ENCODE data around the gene DNER. TPM values are rescaled to one million over a fixed set of nuclear protein-coding genes. Genes with fewer than 3 reads are reported as not detected.

Gene DNER
- total RNA-seq, 2 donors from 2014 or later, result 0.11 to 0.18 TPM

DNA sequence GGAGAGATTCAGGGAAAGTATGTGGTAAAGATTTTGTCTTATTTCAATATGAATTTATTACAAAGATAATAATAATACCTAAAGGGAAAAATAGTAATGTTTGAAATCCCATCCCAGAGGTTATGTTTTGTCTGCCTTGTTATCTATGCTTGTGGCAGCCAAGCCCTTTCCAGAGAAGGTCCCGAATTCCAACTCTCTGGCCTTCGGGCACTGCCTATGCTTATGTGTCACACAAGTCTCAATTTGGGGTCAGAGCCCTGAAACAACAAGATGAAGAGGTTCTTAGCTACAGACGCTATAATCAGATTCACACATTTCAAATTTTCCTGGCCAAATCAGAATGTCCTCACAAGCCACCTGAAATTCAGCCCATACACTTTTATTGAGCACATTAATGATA is 59.9 kb downstream of the DNER start:
- no peak overlapping the region for H3K4me3 ChIP-seq (ENCODE audit: low read length)
- H3K4me1 Mint-ChIP-seq, result no peaks in the 10 kb centered on the region
- H3K9ac ChIP-seq (ENCODE audit: extremely low read depth, low read length, poor library complexity, severe bottlenecking), result no peak overlapping the region
- 91 to 100% methylated on average over 3 of the region's 3 CpGs for WGBS, 2 experiments (ENCODE audit: insufficient coverage in 1 of 2, insufficient read length in 1 of 2)
- no peaks in the 10 kb centered on the region for H3K36me3 ChIP-seq (ENCODE audit: control insufficient read depth, insufficient read depth, low read length)
- TF ChIP-seq, protein P1, sequence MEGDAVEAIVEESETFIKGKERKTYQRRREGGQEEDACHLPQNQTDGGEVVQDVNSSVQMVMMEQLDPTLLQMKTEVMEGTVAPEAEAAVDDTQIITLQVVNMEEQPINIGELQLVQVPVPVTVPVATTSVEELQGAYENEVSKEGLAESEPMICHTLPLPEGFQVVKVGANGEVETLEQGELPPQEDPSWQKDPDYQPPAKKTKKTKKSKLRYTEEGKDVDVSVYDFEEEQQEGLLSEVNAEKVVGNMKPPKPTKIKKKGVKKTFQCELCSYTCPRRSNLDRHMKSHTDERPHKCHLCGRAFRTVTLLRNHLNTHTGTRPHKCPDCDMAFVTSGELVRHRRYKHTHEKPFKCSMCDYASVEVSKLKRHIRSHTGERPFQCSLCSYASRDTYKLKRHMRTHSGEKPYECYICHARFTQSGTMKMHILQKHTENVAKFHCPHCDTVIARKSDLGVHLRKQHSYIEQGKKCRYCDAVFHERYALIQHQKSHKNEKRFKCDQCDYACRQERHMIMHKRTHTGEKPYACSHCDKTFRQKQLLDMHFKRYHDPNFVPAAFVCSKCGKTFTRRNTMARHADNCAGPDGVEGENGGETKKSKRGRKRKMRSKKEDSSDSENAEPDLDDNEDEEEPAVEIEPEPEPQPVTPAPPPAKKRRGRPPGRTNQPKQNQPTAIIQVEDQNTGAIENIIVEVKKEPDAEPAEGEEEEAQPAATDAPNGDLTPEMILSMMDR (conservative IDR thresholded peaks at IDR 0.05), result no peak
- no peaks in the 10 kb centered on the region for H3K4me1 ChIP-seq (ENCODE audit: control insufficient read depth, insufficient read depth, low read length)
- H3K27me3 ChIP-seq (ENCODE audit: control insufficient read depth, insufficient read depth, low read length, poor library complexity, severe bottlenecking), result no peaks in the 10 kb centered on the region
- H3K9me3 Mint-ChIP-seq, result no peaks in the 10 kb centered on the region
- DNase-seq, result no peak
- H3K27me3 Mint-ChIP-seq (ENCODE audit: insufficient read depth), result no peaks in the 10 kb centered on the region
- H3K9me3 ChIP-seq (ENCODE audit: control insufficient read depth, low read length), result no peaks in the 10 kb centered on the region
- H3K27ac ChIP-seq (ENCODE audit: low read depth, low read length), result no peak overlapping the region
- H3K27ac Mint-ChIP-seq, result no peak overlapping the region
- no peaks in the 10 kb centered on the region for H3K36me3 Mint-ChIP-seq (ENCODE audit: low read depth)
- H3K4me3 Mint-ChIP-seq, result no peak overlapping the region

DNA sequence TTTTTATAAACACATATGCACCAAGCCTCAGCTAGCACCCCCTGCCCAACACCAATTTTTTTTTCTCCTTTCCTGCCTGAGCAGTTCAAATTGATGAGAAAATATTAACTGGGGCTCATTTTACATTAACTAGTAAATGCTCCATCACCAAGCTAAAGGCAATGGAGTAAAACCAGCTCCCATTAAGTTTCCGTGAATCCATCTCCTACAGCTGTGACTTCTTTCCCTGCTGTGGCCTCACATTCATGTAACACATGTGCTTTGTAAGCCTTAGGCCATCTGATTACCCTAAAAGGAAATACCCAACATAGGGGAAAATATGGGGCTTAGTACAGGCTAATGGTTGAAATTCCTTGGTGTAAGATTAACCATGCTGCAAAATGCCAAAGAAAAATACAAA is 60.8 kb downstream of the DNER start:
- no peak overlapping the region for H3K4me3 ChIP-seq (ENCODE audit: low read length)
- no peak overlapping the region for H3K27ac ChIP-seq (ENCODE audit: low read depth, low read length)
- H3K9me3 ChIP-seq (ENCODE audit: control insufficient read depth, low read length), result no peaks in the 10 kb centered on the region
- no peak for DNase-seq
- no peaks in the 10 kb centered on the region for H3K4me1 Mint-ChIP-seq
- no peak overlapping the region for H3K9ac ChIP-seq (ENCODE audit: extremely low read depth, low read length, poor library complexity, severe bottlenecking)
- H3K27ac Mint-ChIP-seq, result no peak overlapping the region
- H3K4me3 Mint-ChIP-seq, result no peak overlapping the region
- WGBS, 2 experiments (ENCODE audit: insufficient coverage in 1 of 2, insufficient read length in 1 of 2), result 97% methylated on average over 1 of the region's 1 CpG; no CpG with 5 or more reads in 1 of the 2 experiments
- H3K27me3 ChIP-seq (ENCODE audit: control insufficient read depth, insufficient read depth, low read length, poor library complexity, severe bottlenecking), result no peaks in the 10 kb centered on the region
- TF ChIP-seq, protein P1 (conservative IDR thresholded peaks at IDR 0.05), result no peak
- H3K36me3 ChIP-seq (ENCODE audit: control insufficient read depth, insufficient read depth, low read length), result no peaks in the 10 kb centered on the region
- H3K27me3 Mint-ChIP-seq (ENCODE audit: insufficient read depth), result no peaks in the 10 kb centered on the region
- no peaks in the 10 kb centered on the region for H3K4me1 ChIP-seq (ENCODE audit: control insufficient read depth, insufficient read depth, low read length)
- H3K9me3 Mint-ChIP-seq, result no peaks in the 10 kb centered on the region
- no peaks in the 10 kb centered on the region for H3K36me3 Mint-ChIP-seq (ENCODE audit: low read depth)

DNA sequence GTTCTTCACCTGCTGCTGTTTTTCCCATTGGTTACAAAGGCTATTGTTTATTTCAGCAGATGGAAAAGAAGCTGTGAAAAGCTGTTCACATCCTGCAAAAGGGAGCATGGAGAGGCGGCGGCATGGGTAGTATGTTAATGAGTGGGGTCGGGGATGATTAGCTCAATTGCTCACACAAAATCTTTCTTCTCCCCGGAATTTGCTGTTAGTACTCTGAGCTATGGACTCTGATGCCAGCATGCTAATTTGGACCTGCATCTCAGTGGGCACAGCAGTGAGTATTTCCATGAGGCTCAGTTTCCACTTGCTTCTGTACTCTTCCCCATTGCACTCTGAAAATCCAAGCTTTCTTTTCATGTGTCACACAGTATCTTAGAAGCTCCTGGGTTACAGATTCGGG is 61.6 kb downstream of the DNER start:
- no peak for DNase-seq
- Histone ChIP-seq H3K9ac (ENCODE audit: extremely low read depth, low read length, poor library complexity, severe bottlenecking) (no peak overlapping the region), H3K36me3 (ENCODE audit: control insufficient read depth, insufficient read depth, low read length) (no peaks in the 10 kb centered on the region), H3K4me1 (ENCODE audit: control insufficient read depth, insufficient read depth, low read length) (no peaks in the 10 kb centered on the region), H3K27ac (ENCODE audit: low read depth, low read length) (peak overlapping the region; percentile 72), H3K4me3 (ENCODE audit: low read length) (no peak overlapping the region), H3K9me3 (ENCODE audit: control insufficient read depth, low read length) (no peaks in the 10 kb centered on the region), H3K27me3 (ENCODE audit: control insufficient read depth, insufficient read depth, low read length, poor library complexity, severe bottlenecking) (no peaks in the 10 kb centered on the region)
- Mint-ChIP-seq H3K4me1 (no peaks in the 10 kb centered on the region), H3K9me3 (no peaks in the 10 kb centered on the region), H3K36me3 (ENCODE audit: low read depth) (no peaks in the 10 kb centered on the region), H3K27me3 (ENCODE audit: insufficient read depth) (no peaks in the 10 kb centered on the region), H3K4me3 (no peak overlapping the region), H3K27ac (no peak overlapping the region)
- WGBS, 2 experiments (ENCODE audit: insufficient coverage in 1 of 2, insufficient read length in 1 of 2), result 64 to 76% methylated on average over 3 to 5 of the region's 5 CpGs
- TF ChIP-seq, protein P1 (conservative IDR thresholded peaks at IDR 0.05), result no peak
